HepG2 (cell line): ENCODE results near the gene USP15. TPM values are rescaled to one million over a fixed set of nuclear protein-coding genes. Genes with fewer than 3 reads are reported as not detected.

Experiments
- ARHGAP35 ChIP-seq: sonication (generic); formaldehyde crosslinking; IDR thresholded peaks from 2 replicates; pipeline ENCODE4 v1.9.0; 2022; ENCODE audit warnings: mild to moderate bottlenecking, inconsistent platforms, moderate library complexity, missing genetic modification reagents, borderline replicate concordance
- ATF1 ChIP-seq: IDR thresholded peaks from 2 replicates; pipeline ENCODE4 v1.6.1; 2016; ENCODE audit warnings: mild to moderate bottlenecking, control low read depth
- BHLHE40 ChIP-seq: IDR thresholded peaks from 2 replicates; pipeline ENCODE4 v1.6.1; 2011; ENCODE audit warnings: low read length, improper control_type of control experiment
- CREB3 ChIP-seq: sonication (generic); formaldehyde crosslinking; IDR thresholded peaks from 2 replicates; pipeline ENCODE4 v1.5.0; 2020; ENCODE audit warnings: missing genetic modification reagents
- DRAP1 ChIP-seq: IDR thresholded peaks from 2 replicates; pipeline ENCODE4 v1.6.1; 2016; ENCODE audit warnings: missing genetic modification reagents, missing compliant biosample characterization
- ESRRA ChIP-seq: sonication (generic); formaldehyde crosslinking; IDR thresholded peaks from 2 replicates; pipeline ENCODE4 v1.5.1; 2020; ENCODE audit warnings: mild to moderate bottlenecking, low read depth, missing genetic modification reagents
- FOXK2 ChIP-seq: fragments of 450-650 bp; IDR thresholded peaks from 2 replicates; pipeline ENCODE4 v1.6.1; 2016
- HNRNPUL1 ChIP-seq: fragments of 200-400 bp; formaldehyde crosslinking; IDR thresholded peaks from 2 replicates; pipeline ENCODE4 v1.6.1; 2017; ENCODE audit warnings: low read depth, mild to moderate bottlenecking, low read length, moderate library complexity
- HOXA3 ChIP-seq: sonication (generic); formaldehyde crosslinking; IDR thresholded peaks from 2 replicates; pipeline ENCODE4 v1.5.0; 2020; ENCODE audit warnings: missing genetic modification reagents
- KIAA2018 ChIP-seq: sonication (generic); formaldehyde crosslinking; IDR thresholded peaks from 2 replicates; pipeline ENCODE4 v1.5.0; 2020; ENCODE audit warnings: mild to moderate bottlenecking, missing genetic modification reagents, borderline replicate concordance
- KLF6 ChIP-seq: IDR thresholded peaks from 2 replicates; pipeline ENCODE4 v1.8.0; 2016; ENCODE audit warnings: missing biosample characterization, missing genetic modification reagents
- MEF2D ChIP-seq: sonication (generic); formaldehyde crosslinking; IDR thresholded peaks from 2 replicates; pipeline ENCODE4 v1.5.1; 2020; ENCODE audit warnings: mild to moderate bottlenecking, missing genetic modification reagents
- NFATC3 ChIP-seq: sonication (generic); formaldehyde crosslinking; IDR thresholded peaks from 2 replicates; pipeline ENCODE4 v1.5.1; 2020; ENCODE audit warnings: mild to moderate bottlenecking, missing genetic modification reagents
- NONO ChIP-seq, 2 experiments: fragments of 450-650 bp in 1 of 2; sonication (generic) in 1 of 2; formaldehyde crosslinking in 1 of 2; IDR thresholded peaks in 1 of 2; conservative IDR thresholded peaks in 1 of 2; 2 replicates each; pipeline versions ENCODE4 v1.6.1 to v1.8.0; 2017 to 2022; ENCODE audit warnings: mild to moderate bottlenecking in 1 of 2, missing genetic modification reagents in 1 of 2, moderate library complexity in 1 of 2
- RELA ChIP-seq: sonication (generic); formaldehyde crosslinking; IDR thresholded peaks from 2 replicates; pipeline ENCODE4 v1.4.0; 2020; ENCODE audit warnings: missing genetic modification reagents
- RNF2 ChIP-seq: fragments of 450-650 bp; conservative IDR thresholded peaks from 2 replicates; pipeline ENCODE4 v1.6.1; 2016; ENCODE audit warnings: low read depth
- SOX5 ChIP-seq: IDR thresholded peaks from 2 replicates; pipeline ENCODE4 v1.6.1; 2016; ENCODE audit warnings: borderline replicate concordance
- TBX2 ChIP-seq: sonication (generic); formaldehyde crosslinking; IDR thresholded peaks from 2 replicates; pipeline ENCODE4 v1.5.0; 2020; ENCODE audit warnings: missing genetic modification reagents, mild to moderate bottlenecking, borderline replicate concordance
- ZFP36L1 ChIP-seq: sonication (generic); formaldehyde crosslinking; IDR thresholded peaks from 2 replicates; pipeline ENCODE4 v1.8.0; 2022; ENCODE audit warnings: mild to moderate bottlenecking, missing genetic modification reagents, moderate library complexity
- ZNF350 ChIP-seq: sonication (generic); formaldehyde crosslinking; IDR thresholded peaks from 2 replicates; pipeline ENCODE4 v1.4.0; 2020; ENCODE audit warnings: mild to moderate bottlenecking, low read depth, missing genetic modification reagents, borderline replicate concordance
- polyA plus RNA-seq, 8 experiments: library from polyadenylated mRNA; depleted of rRNA in 3 of 8; stranded (reverse) in 7 of 8; unstranded in 1 of 8; fragments of >200 nt; fragmentation: Illumina TruSeq in 4 of 8; extraction: Trizol in 4 of 8; gene quantifications; 2 replicates each; pipeline versions ENCODE4 v1.2.1 to v1.2.3, GENCODE V29; 2011 to 2016; ENCODE audit warnings: low read depth in 4 of 8, missing spikeins in 1 of 8, mixed read lengths in 1 of 8; ENCODE audit not compliant: insufficient read depth in 1 of 8
- total RNA-seq, 5 experiments: library from RNA; depleted of rRNA; stranded (reverse); fragments of >200 nt; fragmentation: Illumina TruSeq; extraction: Trizol; gene quantifications; 2 replicates each; pipeline ENCODE4 v1.2.3, GENCODE V29; 2016; ENCODE audit warnings: low read depth in 1 of 5

The USP15 gene
- total and polyA plus RNA-seq, 2 of the 13 experiments (the other 11 are each of a cell fraction or from before 2014, with no cell fraction given), result 17.3 to 51.7 TPM

- TF ChIP-seq KIAA2018 (no peak; the same call in 1 of the 2 replicates), ZFP36L1 (CRISPR knock-in tag) (peak; percentile 94), NFATC3 (CRISPR knock-in tag) (0 out of 2 replicates have a peak, but pooled peaks have one; percentile 71), HNRNPUL1 (peak; percentile 71; the same call in 1 of the 2 replicates), NONO (IDR thresholded peaks at IDR 0.05) (no peak), NONO (CRISPR knock-in tag; conservative IDR thresholded peaks at IDR 0.05) (peak; percentile 83), MEF2D (CRISPR knock-in tag) (peak; percentile 83), ARHGAP35 (CRISPR knock-in tag) (no peak; the same call in 1 of the 2 replicates), TBX2 (CRISPR knock-in tag) (peak; percentile 73; the same call in 1 of the 2 replicates), ZNF350 (CRISPR knock-in tag) (peak; percentile 98), ESRRA (peak; percentile 79), HOXA3 (peak; percentile 94), ATF1 (CRISPR knock-in tag) (0 out of 2 replicates have a peak, but pooled peaks have one; percentile 42), BHLHE40 (peak; percentile 98), RNF2 (no peak), FOXK2 (peak; percentile 91), CREB3 (CRISPR knock-in tag) (no peak), RELA (CRISPR knock-in tag) (0 out of 2 replicates have a peak, but pooled peaks have one; percentile 27), DRAP1 (CRISPR knock-in tag) (peak; percentile 73), SOX5 (peak; percentile 68), KLF6 (CRISPR knock-in tag) (peak; percentile 41)
Measured at GRCh38 chr12:62259993-62260732, at the start of gene USP15 (continued).
